ENCODE measurements around the gene RGS2.
A peak's percentile ranks its signal among the peaks of the same experiment; 100 is the strongest.

RGS2 gene

DNA sequence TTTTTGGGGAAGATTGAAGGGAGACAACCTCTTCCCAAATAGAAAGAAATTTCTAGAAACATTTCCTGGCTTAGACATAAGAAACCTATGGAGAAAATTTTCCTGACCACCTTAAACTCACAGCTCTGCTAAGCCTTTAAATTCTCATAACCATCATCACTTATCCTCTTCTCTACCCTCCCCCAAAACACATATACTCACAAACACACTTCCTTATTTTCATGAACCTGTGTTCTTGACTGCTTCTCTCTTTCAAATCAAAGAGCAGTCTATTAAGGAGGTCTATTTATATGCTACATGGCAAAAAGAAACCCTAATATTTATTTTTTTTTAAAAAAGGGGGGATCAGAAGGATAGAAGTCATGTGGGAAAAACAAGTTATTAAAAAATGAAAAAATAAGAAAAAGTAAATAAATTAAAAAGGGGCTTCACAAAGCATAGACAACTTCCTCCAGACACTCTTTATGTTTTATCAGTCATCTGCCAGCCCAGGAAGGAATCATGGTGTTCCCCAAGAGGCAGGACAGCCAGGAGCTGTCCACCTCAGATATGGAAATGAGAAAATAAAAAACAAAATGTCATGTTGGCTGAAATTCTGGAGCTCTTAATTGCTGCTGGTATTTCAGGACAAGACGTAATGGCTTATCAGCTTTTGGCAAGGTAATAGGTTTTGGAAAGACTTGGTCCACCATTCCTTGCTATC is 12.8 kb upstream of the RGS2 start:
- Histone ChIP-seq H3K27ac (ENCODE audit: low read depth, low read length) (no peak overlapping the region), H3K9ac (ENCODE audit: low read depth, low read length) (no peak overlapping the region), H3K4me3 (ENCODE audit: low read length) (no peak overlapping the region), H3K9me3 (ENCODE audit: insufficient read depth, low read depth, low read length) (no peaks in the 10 kb centered on the region), H3K27me3 (ENCODE audit: insufficient read depth, low read length) (no peaks in the 10 kb centered on the region), H3K4me1 (ENCODE audit: insufficient read depth, low read length) (peaks cover 28% of the 10 kb centered on the region), H3K36me3 (ENCODE audit: insufficient read depth, low read length) (no peaks in the 10 kb centered on the region)
- WGBS = 91% methylated on average over 1 of the region's 1 CpG

DNA sequence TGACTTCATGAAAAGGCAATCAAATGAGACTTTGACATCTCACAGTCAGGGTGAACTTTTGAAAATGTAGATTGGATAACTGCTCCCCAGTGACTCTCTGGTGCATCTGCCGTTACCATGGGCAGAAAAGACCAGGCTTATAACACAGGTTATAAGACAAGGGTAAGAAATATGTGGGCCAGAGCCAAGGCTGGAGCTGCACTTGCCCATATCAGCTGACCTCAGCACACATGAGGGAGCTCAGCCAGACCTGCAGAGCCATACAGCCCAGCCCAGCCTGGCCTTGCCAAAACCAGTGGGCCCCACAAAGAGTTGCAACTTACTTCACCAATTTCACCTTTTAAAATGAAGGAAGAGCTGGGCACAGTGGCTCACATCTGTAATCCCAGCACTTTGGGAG is 11.7 kb upstream of the RGS2 start:
- Histone ChIP-seq H3K27ac (ENCODE audit: low read depth, low read length) (no peak overlapping the region), H3K27me3 (ENCODE audit: insufficient read depth, low read length) (no peaks in the 10 kb centered on the region), H3K4me3 (ENCODE audit: low read length) (no peak overlapping the region), H3K36me3 (ENCODE audit: insufficient read depth, low read length) (no peaks in the 10 kb centered on the region), H3K4me1 (ENCODE audit: insufficient read depth, low read length) (peaks cover 28% of the 10 kb centered on the region), H3K9me3 (ENCODE audit: insufficient read depth, low read depth, low read length) (no peaks in the 10 kb centered on the region), H3K9ac (ENCODE audit: low read depth, low read length) (no peak overlapping the region)
- 84% methylated on average over 1 of the region's 1 CpG for WGBS

DNA sequence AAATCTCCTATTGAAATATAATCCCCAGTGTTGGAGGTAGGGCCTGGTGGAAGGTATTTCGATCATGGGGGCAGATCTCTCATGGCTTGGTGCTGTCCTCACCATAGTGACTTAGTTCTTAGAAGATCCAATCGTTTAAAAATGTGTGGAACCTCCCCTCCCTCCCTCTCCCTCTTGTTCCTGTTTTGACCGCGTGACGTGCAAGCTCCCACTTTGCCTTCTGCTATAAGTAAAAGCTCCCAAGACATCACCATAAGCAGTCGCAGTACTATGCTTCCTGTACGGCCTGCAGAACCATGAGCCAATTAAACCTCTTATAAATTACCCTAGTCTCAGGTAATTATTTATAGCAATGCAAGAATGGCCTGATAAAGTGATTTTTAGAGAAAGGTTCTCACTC is 10.9 kb upstream of the RGS2 start:
- H3K4me3 ChIP-seq (ENCODE audit: low read length) = no peak overlapping the region
- WGBS = 91% methylated on average over 7 of the region's 7 CpGs
- H3K9me3 ChIP-seq (ENCODE audit: insufficient read depth, low read depth, low read length) = no peaks in the 10 kb centered on the region
- no peak overlapping the region for H3K27ac ChIP-seq (ENCODE audit: low read depth, low read length)
- peaks cover 28% of the 10 kb centered on the region for H3K4me1 ChIP-seq (ENCODE audit: insufficient read depth, low read length)
- H3K9ac ChIP-seq (ENCODE audit: low read depth, low read length) = no peak overlapping the region
- H3K36me3 ChIP-seq (ENCODE audit: insufficient read depth, low read length) = no peaks in the 10 kb centered on the region
- H3K27me3 ChIP-seq (ENCODE audit: insufficient read depth, low read length) = no peaks in the 10 kb centered on the region

DNA sequence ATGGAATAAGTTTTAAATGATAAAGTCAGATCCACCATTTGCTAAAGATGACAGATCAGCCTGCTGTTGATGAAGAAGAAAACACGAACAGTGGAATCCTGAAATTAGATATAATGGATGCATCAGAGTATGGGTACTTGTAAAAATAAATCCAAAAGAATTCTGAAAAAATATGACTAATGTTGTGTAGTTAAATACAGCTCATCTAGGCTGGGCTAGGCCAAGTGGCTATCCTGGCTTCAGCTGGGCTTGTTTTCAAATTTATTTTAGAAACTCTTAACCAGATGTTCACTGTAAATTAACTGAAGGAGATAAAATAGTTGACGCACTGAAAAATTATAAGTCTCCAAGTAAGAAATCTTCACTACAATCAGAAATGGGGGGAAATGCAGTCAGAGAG is 7.4 kb upstream of the RGS2 start:
- Histone ChIP-seq H3K9me3 (ENCODE audit: insufficient read depth, low read depth, low read length) (no peaks in the 10 kb centered on the region), H3K27ac (ENCODE audit: low read depth, low read length) (no peak overlapping the region), H3K4me3 (ENCODE audit: low read length) (no peak overlapping the region), H3K27me3 (ENCODE audit: insufficient read depth, low read length) (no peaks in the 10 kb centered on the region), H3K9ac (ENCODE audit: low read depth, low read length) (no peak overlapping the region), H3K36me3 (ENCODE audit: insufficient read depth, low read length) (no peaks in the 10 kb centered on the region), H3K4me1 (ENCODE audit: insufficient read depth, low read length) (0 out of 2 replicates have a peak, but pooled peaks cover under 1% of the 10 kb centered on the region)
- WGBS = 92% methylated on average over 1 of the region's 2 CpGs

GRCh38 chr1:192802406-192802805 is 6.4 kb upstream of the RGS2 start:
- H3K9ac ChIP-seq (ENCODE audit: low read depth, low read length) = no peak overlapping the region
- H3K27ac ChIP-seq (ENCODE audit: low read depth, low read length) = no peak overlapping the region
- H3K36me3 ChIP-seq (ENCODE audit: insufficient read depth, low read length) = no peaks in the 10 kb centered on the region
- H3K4me1 ChIP-seq (ENCODE audit: insufficient read depth, low read length) = no peaks in the 10 kb centered on the region
- H3K27me3 ChIP-seq (ENCODE audit: insufficient read depth, low read length) = peaks cover 4% of the 10 kb centered on the region; the same call in 1 of the 2 replicates
- no peaks in the 10 kb centered on the region for H3K9me3 ChIP-seq (ENCODE audit: insufficient read depth, low read depth, low read length)
- no peak overlapping the region for H3K4me3 ChIP-seq (ENCODE audit: low read length)

DNA sequence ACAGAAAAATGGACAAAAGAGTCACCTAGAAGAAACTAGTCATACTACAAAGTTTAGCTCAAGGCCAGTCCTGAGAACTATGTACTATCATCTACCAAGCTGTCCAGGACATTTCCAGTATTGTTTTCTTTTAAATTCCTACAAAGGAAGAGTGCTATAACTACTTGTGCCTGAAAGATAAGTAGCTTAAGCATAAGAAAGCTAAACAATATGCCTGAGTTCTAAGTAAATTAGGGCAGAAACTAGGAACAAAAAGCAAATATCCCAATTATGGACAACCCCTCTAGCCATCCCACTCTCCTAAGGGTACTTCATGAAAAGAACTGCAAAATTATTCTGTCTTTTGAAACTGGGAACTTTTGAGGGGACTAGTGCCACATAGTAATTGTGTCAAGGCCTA is 5.3 kb upstream of the RGS2 start:
- H3K27me3 ChIP-seq (ENCODE audit: insufficient read depth, low read length) = peaks cover 13% of the 10 kb centered on the region; the same call in 1 of the 2 replicates
- no peak overlapping the region for H3K4me3 ChIP-seq (ENCODE audit: low read length)
- no peak overlapping the region for H3K9ac ChIP-seq (ENCODE audit: low read depth, low read length)
- H3K4me1 ChIP-seq (ENCODE audit: insufficient read depth, low read length) = peaks cover 5% of the 10 kb centered on the region; the same call in 1 of the 2 replicates
- no peak overlapping the region for H3K27ac ChIP-seq (ENCODE audit: low read depth, low read length)
- no peaks in the 10 kb centered on the region for H3K36me3 ChIP-seq (ENCODE audit: insufficient read depth, low read length)
- no peaks in the 10 kb centered on the region for H3K9me3 ChIP-seq (ENCODE audit: insufficient read depth, low read depth, low read length)

GRCh38 chr1:192805832-192806323 is 3.0 kb upstream of the RGS2 start:
- no peak overlapping the region for H3K9ac ChIP-seq (ENCODE audit: low read depth, low read length)
- H3K9me3 ChIP-seq (ENCODE audit: insufficient read depth, low read depth, low read length) = no peaks in the 10 kb centered on the region
- no peak overlapping the region for H3K27ac ChIP-seq (ENCODE audit: low read depth, low read length)
- peaks cover 6% of the 10 kb centered on the region for H3K36me3 ChIP-seq (ENCODE audit: insufficient read depth, low read length)
- H3K4me3 ChIP-seq (ENCODE audit: low read length) = no peak overlapping the region
- WGBS = no CpG with 5 or more reads among the region's 2 CpGs
- peaks cover 17% of the 10 kb centered on the region for H3K4me1 ChIP-seq (ENCODE audit: insufficient read depth, low read length)
- H3K27me3 ChIP-seq (ENCODE audit: insufficient read depth, low read length) = peaks cover 13% of the 10 kb centered on the region; the same call in 1 of the 2 replicates

- Histone ChIP-seq H3K27me3 (ENCODE audit: insufficient read depth, low read length) (peaks cover 13% of the 10 kb centered on the region; the same call in 1 of the 2 replicates), H3K4me1 (ENCODE audit: insufficient read depth, low read length) (peaks cover 17% of the 10 kb centered on the region), H3K9ac (ENCODE audit: low read depth, low read length) (peak overlapping the region; percentile 77; the same call in 1 of the 2 replicates), H3K4me3 (ENCODE audit: low read length) (peak overlapping the region; percentile 87), H3K36me3 (ENCODE audit: insufficient read depth, low read length) (peaks cover 22% of the 10 kb centered on the region), H3K27ac (ENCODE audit: low read depth, low read length) (no peak overlapping the region), H3K9me3 (ENCODE audit: insufficient read depth, low read depth, low read length) (no peaks in the 10 kb centered on the region)
- 81% methylated on average over 9 of the region's 9 CpGs for WGBS
Measured at GRCh38 chr1:192807211-192808162, 1.4 kb upstream of the RGS2 start.

DNA sequence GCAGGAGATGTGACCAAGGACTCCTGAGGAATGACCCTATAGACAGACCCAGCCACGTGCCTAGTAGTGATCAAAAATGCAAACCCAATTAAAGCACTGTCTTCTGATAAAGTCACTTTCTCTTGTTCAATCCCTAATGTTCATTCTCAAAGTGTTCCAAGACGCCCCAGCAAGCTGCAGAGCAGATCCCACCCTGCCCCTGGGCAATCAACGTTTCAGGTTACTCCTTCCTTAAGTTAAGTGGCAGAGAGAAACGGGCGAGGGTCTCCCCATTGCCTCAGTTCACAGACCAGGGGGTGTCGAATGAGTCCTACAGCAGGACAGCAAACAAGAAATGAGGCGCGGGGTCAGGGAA is 699 bp upstream of the RGS2 start:
- Histone ChIP-seq H3K9me3 (ENCODE audit: insufficient read depth, low read depth, low read length) (no peaks in the 10 kb centered on the region), H3K9ac (ENCODE audit: low read depth, low read length) (peak overlapping the region; percentile 77), H3K27ac (ENCODE audit: low read depth, low read length) (peak overlapping the region; percentile 57; the same call in 1 of the 2 replicates), H3K4me1 (ENCODE audit: insufficient read depth, low read length) (peaks cover 17% of the 10 kb centered on the region), H3K36me3 (ENCODE audit: insufficient read depth, low read length) (peaks cover 24% of the 10 kb centered on the region), H3K4me3 (ENCODE audit: low read length) (peak overlapping the region; percentile 87), H3K27me3 (ENCODE audit: insufficient read depth, low read length) (peaks cover 13% of the 10 kb centered on the region; the same call in 1 of the 2 replicates)
- WGBS = 13% methylated on average over 8 of the region's 8 CpGs

DNA sequence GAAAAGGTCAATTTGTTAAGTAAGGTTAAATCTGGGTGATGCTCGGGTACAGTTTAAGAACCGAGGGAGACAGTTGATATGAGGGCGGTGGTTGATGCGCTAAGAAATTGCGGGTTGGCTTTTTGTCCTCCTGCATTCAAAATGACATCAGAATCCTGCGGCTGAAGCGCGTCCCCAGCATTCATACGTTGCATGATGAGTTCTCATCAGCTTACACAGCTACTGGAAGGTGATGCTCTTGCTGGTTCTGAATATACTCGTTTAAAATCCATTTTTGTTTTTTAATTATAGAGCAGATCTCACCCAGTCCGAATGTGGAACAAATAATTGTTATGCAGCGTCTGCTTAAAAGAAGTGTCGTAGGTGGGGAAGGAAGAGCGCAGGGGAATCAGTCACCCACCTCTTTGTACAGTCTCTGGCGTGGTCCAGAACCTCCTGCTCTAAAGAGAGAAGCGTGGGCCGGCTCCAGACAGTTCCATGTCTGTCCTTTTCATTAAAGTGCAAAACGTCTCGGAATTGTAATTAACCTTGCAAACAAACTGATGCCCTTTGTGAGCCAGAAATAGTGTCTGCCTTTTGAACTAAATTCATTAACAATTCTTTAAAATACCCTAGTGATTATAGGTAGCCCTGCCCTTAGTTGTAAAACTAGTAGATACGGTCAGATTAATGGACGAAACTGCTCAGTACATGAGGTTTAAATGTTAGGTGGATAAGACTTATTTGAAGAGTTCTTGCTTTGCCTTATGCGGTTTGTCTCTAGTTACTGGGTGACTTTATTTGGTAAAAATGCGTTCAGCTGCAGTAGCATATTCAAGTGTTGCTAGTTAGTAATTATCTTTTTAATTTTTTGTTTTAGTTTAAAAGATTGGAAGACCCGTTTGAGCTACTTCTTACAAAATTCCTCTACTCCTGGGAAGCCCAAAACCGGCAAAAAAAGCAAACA is 741 bp downstream of the RGS2 start:
- H3K27me3 ChIP-seq (ENCODE audit: insufficient read depth, low read length) = peaks cover 13% of the 10 kb centered on the region; the same call in 1 of the 2 replicates
- no peak overlapping the region; the same call in none of the 2 replicates for H3K27ac ChIP-seq (ENCODE audit: low read depth, low read length)
- peak overlapping the region; percentile 87 for H3K4me3 ChIP-seq (ENCODE audit: low read length)
- peaks cover 24% of the 10 kb centered on the region for H3K36me3 ChIP-seq (ENCODE audit: insufficient read depth, low read length)
- H3K9me3 ChIP-seq (ENCODE audit: insufficient read depth, low read depth, low read length) = no peaks in the 10 kb centered on the region
- WGBS = 12% methylated on average over 23 of the region's 25 CpGs
- H3K4me1 ChIP-seq (ENCODE audit: insufficient read depth, low read length) = peaks cover 17% of the 10 kb centered on the region
- peak overlapping the region; percentile 78 for H3K9ac ChIP-seq (ENCODE audit: low read depth, low read length)

Data from HUES64 (cell line).